IPS DF 6.9 (cell line): Measurements from ENCODE around the gene RPS10.
"Not testable (repeated sequence)": the region's sequence is repeated elsewhere in the genome, so short reads cannot be mapped to it uniquely, and the experiment has no call there.

Experiments
- DNase-seq: peaks from one replicate; pipeline ENCODE4 v3.0.0-alpha.2; 2013; ENCODE audit warnings: low read depth, low spot score
- H3K27ac ChIP-seq: one replicate; pipeline ENCODE4 v1.5.1; 2013; ENCODE audit warnings: low read length, control low read depth
- H3K27me3 ChIP-seq: 2 replicates; pipeline ENCODE4 v1.6.1; 2013; ENCODE audit warnings: mild to moderate bottlenecking, low read length; ENCODE audit not compliant: control insufficient read depth, insufficient read depth
- H3K36me3 ChIP-seq: 2 replicates; pipeline ENCODE4 v1.6.1; 2013; ENCODE audit warnings: low read length; ENCODE audit not compliant: control insufficient read depth, insufficient read depth
- H3K4me1 ChIP-seq: 2 replicates; pipeline ENCODE4 v1.6.1; 2013; ENCODE audit warnings: low read length; ENCODE audit not compliant: control insufficient read depth, insufficient read depth
- H3K4me3 ChIP-seq: 2 replicates; pipeline ENCODE4 v1.5.1; 2013; ENCODE audit warnings: mild to moderate bottlenecking, low read length
- H3K9me3 ChIP-seq: 2 replicates; pipeline ENCODE4 v1.6.1; 2013; ENCODE audit warnings: low read length, inconsistent platforms; ENCODE audit not compliant: control insufficient read depth, insufficient read depth
- WGBS: extraction: QIAGEN DNeasy Blood & Tissue Kit; methylation state at CpG from one replicate; pipeline ENCODE4 v1.1.7; 2013; ENCODE audit warnings: mixed read lengths, missing lambda C conversion rate; ENCODE audit not compliant: insufficient read length, insufficient coverage; 5-methylcytosine and 5-hydroxymethylcytosine counted together

Gene RPS10

DNA sequence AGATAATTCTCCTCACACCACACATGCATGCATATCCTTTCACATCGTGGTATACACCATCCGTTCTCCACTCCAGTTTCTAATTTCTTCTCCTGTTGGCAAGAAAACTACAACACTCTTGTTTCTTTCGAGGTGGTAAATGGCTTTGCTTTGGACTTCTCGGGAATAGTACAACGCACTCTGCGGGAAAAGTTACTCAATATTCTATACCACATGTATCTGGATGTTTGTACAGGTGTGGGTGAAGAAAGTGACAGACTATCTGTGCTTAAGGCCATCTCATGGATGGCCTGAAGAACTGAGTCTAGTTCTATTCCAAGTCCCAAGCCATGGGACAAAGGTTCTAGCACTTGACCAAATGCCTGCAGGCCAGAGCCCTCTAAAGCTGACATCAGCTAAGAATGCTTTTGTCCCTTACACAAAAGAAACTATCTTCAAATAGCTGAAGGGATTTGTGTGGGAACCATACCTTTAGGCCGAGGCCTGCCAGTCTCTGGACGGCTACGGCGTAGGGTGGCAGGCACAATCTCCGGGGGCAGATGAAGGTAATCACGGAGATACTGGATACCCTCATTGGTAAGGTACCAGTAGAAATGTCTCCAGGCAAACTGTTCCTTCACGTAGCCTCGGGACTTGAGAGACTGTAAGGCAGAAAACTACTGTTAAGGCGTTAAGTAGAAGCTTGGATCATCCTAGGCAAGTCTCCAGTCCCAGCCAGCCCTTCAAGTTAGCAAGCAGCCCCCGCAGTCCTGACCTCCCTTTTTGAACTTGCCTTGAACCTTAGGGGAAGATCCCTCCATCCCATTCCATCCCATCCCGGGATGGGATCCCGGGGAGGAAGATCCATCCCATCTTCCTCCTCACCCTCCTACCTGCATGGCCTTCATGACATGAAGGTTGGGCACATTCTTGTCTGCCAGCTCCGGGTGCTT is 1.4 kb downstream of the RPS10 start:
- peaks cover 36% of the 10 kb centered on the region; the same call in 1 of the 2 replicates for H3K36me3 ChIP-seq
- no CpG with 5 or more reads among the region's 19 CpGs for WGBS

DNA sequence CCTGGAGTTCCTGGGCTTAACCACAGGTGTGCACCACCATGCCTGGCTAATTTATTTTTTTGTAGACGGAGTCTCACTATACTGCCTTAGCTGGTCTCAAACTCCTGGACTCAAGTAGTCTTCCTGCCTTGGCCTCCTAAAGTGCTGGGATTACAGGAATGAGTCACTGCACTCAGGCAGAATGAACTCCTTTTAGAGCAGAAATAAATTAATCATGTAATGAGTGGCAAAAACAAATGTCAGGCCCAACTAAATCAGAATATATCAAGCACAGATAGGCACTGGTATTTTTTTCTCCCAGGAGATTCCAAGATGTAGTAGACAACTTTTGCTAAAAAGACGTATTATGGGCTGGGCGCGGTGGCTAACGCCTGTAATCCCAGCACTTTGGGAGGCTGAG is 2.6 kb downstream of the RPS10 start:
- DNase-seq, result no peak
- WGBS, result no CpG with 5 or more reads among the region's 5 CpGs
- H3K9me3 ChIP-seq, result no peaks in the 10 kb centered on the region
- peaks cover 40% of the 10 kb centered on the region; the same call in 1 of the 2 replicates for H3K36me3 ChIP-seq
- no peak overlapping the region for H3K27ac ChIP-seq
- no peaks in the 10 kb centered on the region for H3K27me3 ChIP-seq
- H3K4me1 ChIP-seq, result no peaks in the 10 kb centered on the region
- H3K4me3 ChIP-seq, result no peak overlapping the region

More for the DNA sequence above, 1.4 kb downstream of the RPS10 start:
- Histone ChIP-seq H3K27me3 (no peaks in the 10 kb centered on the region), H3K4me1 (no peaks in the 10 kb centered on the region), H3K27ac (no peak overlapping the region), H3K9me3 (no peaks in the 10 kb centered on the region), H3K4me3 (peak overlapping the region; percentile 59; the same call in 1 of the 2 replicates)
- no peak for DNase-seq

DNA sequence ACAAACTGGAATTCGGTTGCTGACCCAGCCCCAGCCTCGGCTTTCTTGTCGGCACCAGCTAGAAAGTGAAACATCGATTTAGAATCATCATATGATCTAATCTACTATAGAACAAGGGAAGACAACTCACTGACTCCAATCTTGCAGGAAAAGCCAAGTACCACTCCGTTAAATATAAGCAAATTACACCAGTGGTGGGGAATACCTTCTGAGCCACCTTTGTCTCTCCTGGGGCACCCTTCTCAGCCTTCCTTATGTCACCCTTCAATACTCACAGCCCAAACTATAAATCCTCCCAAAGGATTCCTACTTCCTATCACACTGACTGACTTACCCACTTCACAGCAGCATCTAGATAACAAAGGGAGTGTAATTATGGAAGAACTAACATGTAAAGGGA is 7.5 kb downstream of the RPS10 start:
- peaks cover 43% of the 10 kb centered on the region for H3K36me3 ChIP-seq
- no CpG with 5 or more reads among the region's 5 CpGs for WGBS
- DNase-seq, result no peak

DNA sequence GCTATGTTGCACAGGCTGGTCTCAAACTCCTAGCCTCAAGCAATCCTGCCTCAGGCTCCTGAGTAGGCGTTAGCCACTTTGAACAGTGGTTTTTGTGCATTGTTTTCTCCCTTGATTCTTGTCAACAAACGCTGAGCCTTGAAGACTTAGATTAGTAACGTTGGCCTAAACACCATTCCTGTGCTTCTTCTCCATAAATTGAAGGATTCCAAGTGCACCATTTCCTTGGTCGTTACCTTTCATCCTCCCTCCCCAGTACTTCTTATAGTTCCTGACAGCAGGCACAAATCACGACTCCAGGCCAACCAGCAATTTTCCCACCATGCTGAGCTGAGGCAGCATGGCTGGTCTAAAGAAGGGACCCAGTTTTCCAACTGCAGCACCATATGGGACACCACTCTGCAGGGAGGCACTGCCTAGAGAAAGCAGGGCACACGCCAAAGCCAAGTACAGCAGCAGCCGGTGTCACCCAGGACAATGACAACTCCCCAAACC is 8.9 kb downstream of the RPS10 start:
- Histone ChIP-seq H3K4me1 (no peaks in the 10 kb centered on the region), H3K27me3 (no peaks in the 10 kb centered on the region)
- no peak for DNase-seq

More for the DNA sequence above, 7.5 kb downstream of the RPS10 start:
- Histone ChIP-seq H3K27ac (no peak overlapping the region), H3K4me3 (no peak overlapping the region), H3K9me3 (no peaks in the 10 kb centered on the region), H3K27me3 (no peaks in the 10 kb centered on the region), H3K4me1 (no peaks in the 10 kb centered on the region)

DNA sequence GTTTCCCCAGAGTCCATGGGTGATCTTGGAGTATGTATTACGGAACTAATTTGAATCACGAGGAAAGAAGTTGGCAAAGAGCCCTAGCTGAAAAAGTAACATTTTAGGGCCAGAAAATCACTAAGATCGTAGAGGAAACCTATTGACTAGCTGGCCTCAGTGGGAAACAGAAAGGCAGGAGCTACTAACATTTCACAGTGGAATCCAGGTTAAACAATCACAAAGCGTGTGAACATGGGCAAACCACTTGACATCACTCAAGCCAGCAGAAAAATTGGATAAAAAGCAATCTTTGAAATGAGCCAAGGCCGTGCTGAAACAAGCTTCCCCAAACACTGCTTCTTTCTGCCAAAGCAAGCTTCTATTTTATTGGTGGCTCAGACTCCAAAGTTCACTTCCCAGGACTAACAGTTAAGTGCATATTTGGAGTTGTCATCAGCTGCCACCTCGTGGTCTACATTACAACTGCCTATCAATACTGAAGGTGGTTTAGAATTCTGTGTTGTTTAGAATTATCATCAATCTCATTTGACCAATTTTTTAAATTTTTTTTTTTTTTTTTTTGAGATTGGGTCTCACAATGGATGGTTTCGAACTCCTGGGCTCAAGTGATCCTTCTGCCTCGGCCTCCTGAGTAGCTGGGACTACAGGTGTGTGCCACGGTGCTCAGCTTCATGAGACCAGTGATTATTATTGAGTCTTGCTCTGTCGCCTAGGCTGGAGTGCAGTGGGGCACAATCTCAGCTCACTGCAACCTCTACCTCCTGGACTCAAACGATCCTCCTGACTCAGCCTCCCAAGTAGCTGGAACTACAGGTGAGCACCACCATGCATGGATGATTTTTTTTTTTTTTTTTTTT is 10.6 kb downstream of the RPS10 start:
- WGBS, result no CpG with 5 or more reads among the region's 11 CpGs
- H3K4me1 ChIP-seq, result no peaks in the 10 kb centered on the region
- H3K27ac ChIP-seq, result no peak overlapping the region
- no peak for DNase-seq
- peaks cover 24% of the 10 kb centered on the region for H3K36me3 ChIP-seq
- no peak overlapping the region for H3K4me3 ChIP-seq
- no peaks in the 10 kb centered on the region for H3K9me3 ChIP-seq
- no peaks in the 10 kb centered on the region for H3K27me3 ChIP-seq

More for the DNA sequence above, 8.9 kb downstream of the RPS10 start:
- no peak overlapping the region for H3K4me3 ChIP-seq
- WGBS, result no CpG with 5 or more reads among the region's 7 CpGs
- peaks cover 29% of the 10 kb centered on the region for H3K36me3 ChIP-seq
- no peak overlapping the region for H3K27ac ChIP-seq
- H3K9me3 ChIP-seq, result no peaks in the 10 kb centered on the region

DNA sequence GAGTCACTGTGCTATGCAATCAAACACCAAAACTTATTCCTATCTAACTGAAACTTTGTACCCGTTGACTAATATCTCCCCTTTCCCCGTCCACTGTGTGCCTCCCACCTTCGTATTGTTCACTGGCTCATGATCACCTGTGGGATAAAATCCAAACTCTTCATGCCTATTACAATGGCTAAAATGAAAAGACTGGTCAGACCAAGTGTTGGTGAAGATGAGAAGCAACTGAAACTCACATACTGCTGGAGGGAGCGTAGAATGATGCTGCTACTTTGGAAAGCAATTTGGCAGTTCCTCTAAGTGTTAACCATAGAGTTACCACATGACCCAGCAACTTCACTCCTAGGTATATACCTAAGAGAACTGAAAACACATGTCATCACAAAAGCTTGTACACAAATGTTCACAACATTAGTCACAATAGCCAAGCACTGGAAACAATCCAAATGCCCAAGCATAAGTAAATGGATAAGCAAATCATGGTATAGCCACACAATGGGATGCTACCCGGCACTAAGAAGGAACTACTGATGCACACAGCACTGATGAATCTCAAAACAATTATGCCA is 13.1 kb downstream of the RPS10 start:
- Histone ChIP-seq H3K27ac (no peak overlapping the region), H3K4me1 (no peaks in the 10 kb centered on the region), H3K27me3 (no peaks in the 10 kb centered on the region), H3K36me3 (peaks cover 16% of the 10 kb centered on the region), H3K4me3 (no peak overlapping the region), H3K9me3 (no peaks in the 10 kb centered on the region)
- no CpG with 5 or more reads among the region's 5 CpGs for WGBS
- no peak for DNase-seq

DNA sequence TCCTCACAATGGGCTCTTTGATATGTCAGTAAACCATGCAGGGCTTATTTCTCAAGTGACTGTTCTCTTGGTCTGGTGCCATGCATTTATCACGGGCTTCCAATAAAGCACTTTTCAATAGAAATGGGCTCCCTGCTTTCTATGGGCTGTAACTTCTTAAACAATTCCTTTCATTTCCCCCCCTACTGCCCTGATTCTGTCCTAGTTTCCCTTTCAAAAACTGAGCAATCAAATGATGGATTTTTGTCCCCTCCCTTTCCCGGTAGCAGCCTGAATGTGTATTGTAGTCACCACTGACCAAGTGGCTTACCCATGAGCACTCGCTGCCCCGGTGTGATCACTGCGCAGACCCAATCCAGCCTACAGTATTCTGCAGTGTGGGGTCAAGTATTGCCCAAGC is 13.9 kb downstream of the RPS10 start:
- Histone ChIP-seq H3K4me3 (no peak overlapping the region), H3K4me1 (no peaks in the 10 kb centered on the region), H3K36me3 (peaks cover 9% of the 10 kb centered on the region), H3K9me3 (no peaks in the 10 kb centered on the region), H3K27ac (no peak overlapping the region), H3K27me3 (no peaks in the 10 kb centered on the region)
- DNase-seq, result no peak
- no CpG with 5 or more reads among the region's 5 CpGs for WGBS

DNA sequence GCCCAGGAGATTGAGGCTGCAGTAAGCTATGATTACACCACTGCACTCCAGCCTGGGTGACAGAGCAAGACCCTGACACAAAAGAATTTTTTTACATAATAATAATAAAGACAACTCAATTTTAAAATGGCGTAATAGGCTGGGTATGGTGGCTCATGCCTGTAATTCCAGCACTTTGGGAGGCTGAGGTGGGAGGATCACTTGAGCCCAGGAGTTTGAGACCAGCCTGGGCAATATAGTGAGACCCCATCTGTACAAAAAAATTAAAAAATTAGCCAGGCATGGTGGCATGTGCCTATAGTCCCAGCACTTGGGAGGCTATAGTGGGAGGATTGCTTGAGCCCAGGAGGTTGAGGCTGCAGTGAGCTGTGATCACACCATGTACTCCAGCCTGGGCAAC is 18.0 kb downstream of the RPS10 start:
- not testable (repeated sequence) for H3K4me3 ChIP-seq, DNase-seq, H3K36me3 ChIP-seq, H3K9me3 ChIP-seq, H3K4me1 ChIP-seq, H3K27ac ChIP-seq, H3K27me3 ChIP-seq
- WGBS, result no CpG with 5 or more reads among the region's 1 CpG

DNA sequence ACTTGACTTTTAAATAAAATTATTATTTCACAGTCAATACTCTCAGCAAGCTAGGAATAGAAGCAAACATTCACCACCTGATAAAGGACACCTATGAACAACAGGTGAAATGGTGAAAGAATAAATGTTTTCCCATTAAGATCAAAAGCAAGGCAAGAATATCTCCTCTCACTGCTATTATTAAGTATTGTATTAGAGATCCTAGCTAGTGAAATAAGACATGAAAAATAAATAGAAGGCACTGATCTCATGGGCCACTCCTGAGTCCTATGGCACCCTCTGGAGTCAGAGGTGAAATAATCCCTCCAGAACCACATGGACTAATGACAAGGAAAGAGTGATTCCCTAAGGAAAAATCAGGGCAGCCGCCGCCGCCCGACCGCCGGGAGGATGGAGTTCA is 29.4 kb downstream of the RPS10 start:
- Histone ChIP-seq H3K9me3 (no peaks in the 10 kb centered on the region), H3K27me3 (no peaks in the 10 kb centered on the region), H3K4me1 (no peaks in the 10 kb centered on the region), H3K36me3 (no peaks in the 10 kb centered on the region), H3K27ac (no peak overlapping the region), H3K4me3 (no peak overlapping the region)
- no CpG with 5 or more reads among the region's 6 CpGs for WGBS
- no peak for DNase-seq

DNA sequence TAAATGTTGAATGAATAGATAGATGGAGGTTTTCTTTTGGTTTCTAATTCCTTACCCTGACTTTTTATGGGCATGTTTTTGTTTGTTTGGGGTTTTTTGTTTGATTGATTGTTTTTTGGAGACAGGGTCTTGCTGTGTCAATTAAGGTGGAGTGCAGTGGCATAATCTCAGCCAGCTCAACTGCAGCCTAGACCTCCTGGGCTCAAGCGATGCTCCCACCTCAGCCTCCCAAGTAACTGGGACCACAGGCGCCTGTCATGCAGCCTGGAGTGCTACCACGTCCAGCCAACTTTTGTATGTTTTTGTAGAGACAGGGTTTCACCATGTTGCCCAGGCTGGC is 31.9 kb downstream of the RPS10 start:
- H3K27me3 ChIP-seq, result no peaks in the 10 kb centered on the region
- H3K36me3 ChIP-seq, result no peaks in the 10 kb centered on the region
- H3K9me3 ChIP-seq, result no peaks in the 10 kb centered on the region
- no peaks in the 10 kb centered on the region for H3K4me1 ChIP-seq
- no peak overlapping the region for H3K27ac ChIP-seq
- no CpG with 5 or more reads among the region's 3 CpGs for WGBS
- no peak overlapping the region for H3K4me3 ChIP-seq
- no peak for DNase-seq
